Astrocyte (in vitro differentiated cells and primary cell): Measurements from ENCODE around the gene NDEL1. TPM values are rescaled to one million over a fixed set of nuclear protein-coding genes. Genes with fewer than 3 reads are reported as not detected.
A peak's percentile ranks its signal among the peaks of the same experiment; 100 is the strongest.

Experiments used
- DNase-seq: peaks from one replicate; pipeline ENCODE4 v3.0.0-alpha.2; 2010; ENCODE audit warnings: low read depth
- FAIRE-seq: peaks from 2 replicates; lab custom pipeline; 2011; peaks lifted over from hg19 to GRCh38; lab: Jason Lieb, UNC
- H2AFZ ChIP-seq: 2 replicates; pipeline ENCODE4 v1.6.0; 2012; ENCODE audit warnings: low read depth, low read length, inconsistent platforms
- H3K27ac ChIP-seq: 2 replicates; pipeline ENCODE4 v1.5.1; 2011; ENCODE audit warnings: low read depth, low read length, inconsistent platforms
- H3K27me3 ChIP-seq: 2 replicates; pipeline ENCODE4 v1.6.0; 2011; ENCODE audit warnings: low read length, inconsistent platforms; ENCODE audit not compliant: insufficient read depth
- H3K36me3 ChIP-seq: 2 replicates; pipeline ENCODE4 v1.5.1; 2011; ENCODE audit warnings: low read length, inconsistent platforms; ENCODE audit not compliant: insufficient read depth
- H3K4me1 ChIP-seq: 2 replicates; pipeline ENCODE4 v1.5.1; 2011; ENCODE audit warnings: low read length, inconsistent platforms; ENCODE audit not compliant: insufficient read depth
- H3K4me2 ChIP-seq: 2 replicates; pipeline ENCODE4 v1.6.0; 2012; ENCODE audit warnings: low read length, inconsistent platforms
- H3K4me3 ChIP-seq: 2 replicates; pipeline ENCODE4 v1.5.1; 2011; ENCODE audit warnings: low read depth, mild to moderate bottlenecking, low read length, inconsistent platforms; ENCODE audit not compliant: insufficient read depth
- H3K79me2 ChIP-seq: 2 replicates; pipeline ENCODE4 v1.6.0; 2012; ENCODE audit warnings: mild to moderate bottlenecking, low read length, inconsistent platforms; ENCODE audit not compliant: insufficient read depth
- H3K9ac ChIP-seq: 2 replicates; pipeline ENCODE4 v1.6.0; 2012; ENCODE audit warnings: mild to moderate bottlenecking, low read length, inconsistent platforms
- H3K9me3 ChIP-seq: 2 replicates; pipeline ENCODE4 v1.5.1; 2012; ENCODE audit warnings: low read depth, mild to moderate bottlenecking, low read length, inconsistent platforms; ENCODE audit not compliant: insufficient read depth
- H4K20me1 ChIP-seq: 2 replicates; pipeline ENCODE4 v1.6.0; 2012; ENCODE audit warnings: low read length, inconsistent platforms; ENCODE audit not compliant: insufficient read depth
- H3K27ac Mint-ChIP-seq: one replicate; pipeline ENCODE4 v1.8.0; 2021; ENCODE audit warnings: mild to moderate bottlenecking, mixed read lengths; ENCODE audit not compliant: unreplicated experiment
- H3K27me3 Mint-ChIP-seq: one replicate; pipeline ENCODE4 v1.8.0; 2021; ENCODE audit warnings: low read depth, mixed read lengths; ENCODE audit not compliant: unreplicated experiment
- H3K36me3 Mint-ChIP-seq: one replicate; pipeline ENCODE4 v1.8.0; 2021; ENCODE audit warnings: low read depth, mixed read lengths; ENCODE audit not compliant: unreplicated experiment
- H3K4me1 Mint-ChIP-seq: one replicate; pipeline ENCODE4 v1.8.0; 2021; ENCODE audit warnings: low read depth, mixed read lengths; ENCODE audit not compliant: unreplicated experiment
- H3K4me3 Mint-ChIP-seq: one replicate; pipeline ENCODE4 v1.8.0; 2021; ENCODE audit warnings: mild to moderate bottlenecking, moderate library complexity, mixed read lengths; ENCODE audit not compliant: unreplicated experiment
- H3K9me3 Mint-ChIP-seq: one replicate; pipeline ENCODE4 v1.8.0; 2021; ENCODE audit warnings: mild to moderate bottlenecking, mixed read lengths; ENCODE audit not compliant: unreplicated experiment
- CTCF ChIP-seq: IDR thresholded peaks from 2 replicates; pipeline ENCODE4 v1.5.1; 2011; ENCODE audit warnings: low read depth, mild to moderate bottlenecking, inconsistent platforms, low read length, moderate library complexity; ENCODE audit not compliant: insufficient read depth
- EZH2 ChIP-seq: IDR thresholded peaks from 2 replicates; pipeline ENCODE4 v1.6.1; 2012; ENCODE audit warnings: mild to moderate bottlenecking, low read length, inconsistent platforms; ENCODE audit not compliant: insufficient read depth
- total RNA-seq: library from RNA; stranded (reverse); gene quantifications from 2 replicates; pipeline ENCODE4 v1.2.1, GENCODE V29; 2021

Gene NDEL1
- total RNA-seq, 1 donor from 2014 or later: 102 TPM

DNA sequence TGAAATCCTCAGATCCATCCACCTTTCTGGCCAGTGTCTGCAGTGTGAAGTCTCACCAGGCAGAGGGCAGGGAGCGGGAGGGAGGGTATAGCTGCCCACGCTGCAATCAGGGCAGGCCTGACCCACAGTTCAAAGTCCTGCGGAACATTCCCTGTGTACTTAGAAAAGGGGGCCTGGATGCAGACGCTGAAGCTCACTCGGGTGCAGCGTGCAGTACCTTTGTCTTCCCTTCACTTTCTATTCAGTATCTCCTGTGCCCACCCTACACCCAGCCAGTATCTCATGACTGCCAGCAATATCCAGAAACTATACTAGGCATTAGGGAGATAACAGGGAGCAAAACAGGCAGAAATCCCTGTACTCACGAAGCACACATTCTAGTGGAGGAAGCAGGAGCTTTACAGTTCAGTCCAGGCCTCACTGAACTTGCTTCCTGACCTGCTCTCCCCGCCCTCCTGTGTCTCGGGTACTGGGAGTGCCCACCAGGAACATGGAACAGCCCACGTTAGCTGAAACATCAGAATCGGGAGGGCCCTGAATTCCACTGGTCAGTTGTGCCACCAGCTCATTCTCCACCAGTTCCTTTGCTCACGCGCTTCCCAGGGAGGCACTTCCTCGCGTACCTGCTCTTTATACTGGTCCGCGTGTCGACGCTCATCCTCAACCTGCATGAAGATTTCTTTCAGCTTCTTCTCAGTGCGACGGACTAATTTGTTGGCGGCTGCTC is 42.2 kb downstream of the NDEL1 start:
- Histone ChIP-seq H3K27ac (peak overlapping the region; percentile 21), H4K20me1 (peaks cover 89% of the 10 kb centered on the region)
- peaks cover 20% of the 10 kb centered on the region for H3K4me1 Mint-ChIP-seq

GRCh38 chr17:8479431-8479947 is 43.8 kb downstream of the NDEL1 start:
- Histone ChIP-seq H3K27ac (no peak overlapping the region), H3K27me3 (no peaks in the 10 kb centered on the region), H3K4me1 (peaks cover 10% of the 10 kb centered on the region), H3K79me2 (peaks cover 3% of the 10 kb centered on the region), H4K20me1 (peaks cover 73% of the 10 kb centered on the region), H3K36me3 (peaks cover 67% of the 10 kb centered on the region), H3K9me3 (no peaks in the 10 kb centered on the region), H2AFZ (no peak overlapping the region), H3K4me3 (no peak overlapping the region), H3K9ac (no peak overlapping the region), H3K4me2 (no peak overlapping the region)
- no peaks in the 10 kb centered on the region for H3K27me3 Mint-ChIP-seq
- peak; percentile 81 for DNase-seq
- TF ChIP-seq EZH2 (no peak), CTCF (no peak)
- FAIRE-seq: no peak
- H3K4me1 Mint-ChIP-seq: peaks cover 23% of the 10 kb centered on the region
- H3K36me3 Mint-ChIP-seq: peaks cover 44% of the 10 kb centered on the region
- H3K9me3 Mint-ChIP-seq: peaks cover 2% of the 10 kb centered on the region
- no peak overlapping the region for H3K27ac Mint-ChIP-seq
- no peak overlapping the region for H3K4me3 Mint-ChIP-seq

More for the DNA sequence above, 42.2 kb downstream of the NDEL1 start:
- Mint-ChIP-seq H3K4me3 (peak overlapping the region; percentile 11), H3K9me3 (no peaks in the 10 kb centered on the region), H3K27ac (peak overlapping the region; percentile 48), H3K27me3 (no peaks in the 10 kb centered on the region), H3K36me3 (peaks cover 44% of the 10 kb centered on the region)
- no peak overlapping the region for H3K9ac ChIP-seq
- H3K4me1 ChIP-seq: peaks cover 10% of the 10 kb centered on the region
- H3K9me3 ChIP-seq: no peaks in the 10 kb centered on the region
- H3K4me3 ChIP-seq: no peak overlapping the region
- H3K4me2 ChIP-seq: no peak overlapping the region
- H3K36me3 ChIP-seq: peaks cover 62% of the 10 kb centered on the region
- FAIRE-seq: no peak
- no peaks in the 10 kb centered on the region for H3K27me3 ChIP-seq
- no peak overlapping the region for H2AFZ ChIP-seq
- DNase-seq: no peak
- no peak for TF ChIP-seq EZH2
- TF ChIP-seq CTCF: no peak
- H3K79me2 ChIP-seq: no peaks in the 10 kb centered on the region
